PFSK-1 (cell line): Measurements from ENCODE around the gene METTL26.

Source experiments
- POLR2AphosphoS5 ChIP-seq: IDR thresholded peaks from 2 replicates; pipeline ENCODE4 v1.6.1; 2012; ENCODE audit warnings: low read depth, mild to moderate bottlenecking, control low read depth, low read length, moderate library complexity
- TF ChIP-seq, protein P1 (sequence below), 2 experiments: IDR thresholded peaks; 2 replicates each; pipeline versions ENCODE4 v1.6.1 to v1.8.0; 2011 to 2012; ENCODE audit warnings: low read depth in 2 of 2, low read length in 2 of 2, control low read depth in 1 of 2, inconsistent platforms in 1 of 2, mild to moderate bottlenecking in 1 of 2, moderate library complexity in 1 of 2; ENCODE audit not compliant: insufficient read depth in 1 of 2

DNA sequence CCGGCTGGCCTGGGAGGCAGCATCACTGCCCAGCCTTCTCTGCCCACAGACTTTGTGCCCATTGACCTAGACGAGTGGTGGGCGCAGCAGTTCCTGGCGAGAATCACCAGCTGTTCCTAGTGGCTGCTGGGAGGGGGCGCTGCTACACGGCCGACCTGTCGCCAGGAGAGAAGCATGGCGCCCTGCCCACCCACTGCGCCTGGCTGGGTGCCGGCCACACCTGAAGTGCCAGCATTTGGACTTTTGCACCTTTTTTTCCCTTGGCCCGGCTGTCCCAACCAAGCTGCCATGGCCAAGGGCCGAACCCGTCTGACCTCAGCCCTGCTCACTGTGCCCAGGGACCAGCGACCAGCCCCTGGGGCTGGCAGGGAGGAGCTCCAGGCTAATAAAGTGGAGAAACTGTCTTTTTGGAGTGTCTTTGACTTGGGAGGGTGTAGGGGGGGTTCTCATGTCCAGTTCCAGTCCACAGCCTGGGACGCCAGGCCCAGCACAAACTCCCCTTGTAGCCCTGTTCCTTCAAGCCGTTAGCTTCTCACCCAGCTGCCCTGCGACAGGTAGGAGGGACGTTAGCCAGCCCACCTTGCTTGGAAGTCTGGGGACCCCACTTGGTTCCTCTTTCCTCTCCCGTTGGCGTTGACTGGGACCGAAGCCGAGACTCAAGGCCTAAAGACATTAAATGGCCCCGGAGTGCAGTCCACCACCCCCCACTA lies 12.1 kb upstream of the METTL26 start:
- TF ChIP-seq POLR2AphosphoS5, result no peak
- TF ChIP-seq, protein P1, sequence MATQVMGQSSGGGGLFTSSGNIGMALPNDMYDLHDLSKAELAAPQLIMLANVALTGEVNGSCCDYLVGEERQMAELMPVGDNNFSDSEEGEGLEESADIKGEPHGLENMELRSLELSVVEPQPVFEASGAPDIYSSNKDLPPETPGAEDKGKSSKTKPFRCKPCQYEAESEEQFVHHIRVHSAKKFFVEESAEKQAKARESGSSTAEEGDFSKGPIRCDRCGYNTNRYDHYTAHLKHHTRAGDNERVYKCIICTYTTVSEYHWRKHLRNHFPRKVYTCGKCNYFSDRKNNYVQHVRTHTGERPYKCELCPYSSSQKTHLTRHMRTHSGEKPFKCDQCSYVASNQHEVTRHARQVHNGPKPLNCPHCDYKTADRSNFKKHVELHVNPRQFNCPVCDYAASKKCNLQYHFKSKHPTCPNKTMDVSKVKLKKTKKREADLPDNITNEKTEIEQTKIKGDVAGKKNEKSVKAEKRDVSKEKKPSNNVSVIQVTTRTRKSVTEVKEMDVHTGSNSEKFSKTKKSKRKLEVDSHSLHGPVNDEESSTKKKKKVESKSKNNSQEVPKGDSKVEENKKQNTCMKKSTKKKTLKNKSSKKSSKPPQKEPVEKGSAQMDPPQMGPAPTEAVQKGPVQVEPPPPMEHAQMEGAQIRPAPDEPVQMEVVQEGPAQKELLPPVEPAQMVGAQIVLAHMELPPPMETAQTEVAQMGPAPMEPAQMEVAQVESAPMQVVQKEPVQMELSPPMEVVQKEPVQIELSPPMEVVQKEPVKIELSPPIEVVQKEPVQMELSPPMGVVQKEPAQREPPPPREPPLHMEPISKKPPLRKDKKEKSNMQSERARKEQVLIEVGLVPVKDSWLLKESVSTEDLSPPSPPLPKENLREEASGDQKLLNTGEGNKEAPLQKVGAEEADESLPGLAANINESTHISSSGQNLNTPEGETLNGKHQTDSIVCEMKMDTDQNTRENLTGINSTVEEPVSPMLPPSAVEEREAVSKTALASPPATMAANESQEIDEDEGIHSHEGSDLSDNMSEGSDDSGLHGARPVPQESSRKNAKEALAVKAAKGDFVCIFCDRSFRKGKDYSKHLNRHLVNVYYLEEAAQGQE (IDR thresholded peaks at IDR 0.05; ENCODE audit: insufficient read depth in 1 of 2, low read depth in 2 of 2, low read length in 2 of 2), result no peak
